HCT116 (cell line): ENCODE measurements around the gene FHIT.

Experiments
- CTCF ChIP-seq, 3 experiments: fragments of 200-600 bp in 1 of 3; sonication (generic) in 1 of 3; IDR thresholded peaks in 2 of 3; conservative IDR thresholded peaks in 1 of 3; 2 replicates each; pipeline ENCODE4 v1.5.1; 2012 to 2017; ENCODE audit warnings: low read depth in 2 of 3, low read length in 2 of 3, antibody characterized with exemption in 1 of 3, borderline replicate concordance in 1 of 3, control low read depth in 1 of 3, mild to moderate bottlenecking in 1 of 3, mixed read lengths in 1 of 3, mixed run types in 1 of 3, moderate library complexity in 1 of 3; ENCODE audit not compliant: insufficient read depth in 1 of 3
- EZH2phosphoT487 ChIP-seq: fragments of 200-600 bp; IDR thresholded peaks from 2 replicates; pipeline ENCODE4 v1.6.1; 2018; ENCODE audit warnings: antibody characterized with exemption, borderline replicate concordance
- JUND ChIP-seq: IDR thresholded peaks from 2 replicates; pipeline ENCODE4 v1.6.1; 2012
- MAX ChIP-seq: IDR thresholded peaks from 2 replicates; pipeline ENCODE4 v1.6.1; 2012
- POLR2A ChIP-seq: IDR thresholded peaks from 2 replicates; pipeline ENCODE4 v1.7.0; 2011; ENCODE audit warnings: borderline replicate concordance; ENCODE audit not compliant: insufficient read depth, insufficient read length; ENCODE audit errors: extremely low read depth
- POLR2AphosphoS5 ChIP-seq: IDR thresholded peaks from 2 replicates; pipeline ENCODE4 v1.6.1; 2011; ENCODE audit warnings: mild to moderate bottlenecking, low read depth, low read length, moderate library complexity
- RAD21 ChIP-seq: IDR thresholded peaks from 2 replicates; pipeline ENCODE4 v1.6.1; 2012; ENCODE audit warnings: low read depth, mild to moderate bottlenecking
- REST ChIP-seq: IDR thresholded peaks from 2 replicates; pipeline ENCODE4 v1.6.1; 2012; ENCODE audit warnings: low read depth
- SIN3A ChIP-seq: IDR thresholded peaks from 2 replicates; pipeline ENCODE4 v1.6.1; 2012; ENCODE audit warnings: low read depth
- SP1 ChIP-seq: IDR thresholded peaks from 2 replicates; pipeline ENCODE4 v1.6.1; 2012; ENCODE audit warnings: low read depth
- SRF ChIP-seq: IDR thresholded peaks from 2 replicates; pipeline ENCODE4 v1.6.1; 2012; ENCODE audit warnings: low read depth
- ZNF274 ChIP-seq: fragments of 200-500 bp; sonication (Bioruptor generic); IDR thresholded peaks from 2 replicates; pipeline ENCODE4 v1.6.1; 2014; ENCODE audit warnings: mild to moderate bottlenecking, low read depth, low read length, inconsistent platforms
- TF ChIP-seq, protein P1 (sequence below): IDR thresholded peaks from 2 replicates; pipeline ENCODE4 v1.6.1; 2012
- TF ChIP-seq, protein P2 (sequence below): IDR thresholded peaks from 2 replicates; pipeline ENCODE4 v1.6.1; 2011; ENCODE audit warnings: mild to moderate bottlenecking, low read length, moderate library complexity; ENCODE audit not compliant: insufficient replicate concordance; ENCODE audit errors: extremely low read depth

DNA sequence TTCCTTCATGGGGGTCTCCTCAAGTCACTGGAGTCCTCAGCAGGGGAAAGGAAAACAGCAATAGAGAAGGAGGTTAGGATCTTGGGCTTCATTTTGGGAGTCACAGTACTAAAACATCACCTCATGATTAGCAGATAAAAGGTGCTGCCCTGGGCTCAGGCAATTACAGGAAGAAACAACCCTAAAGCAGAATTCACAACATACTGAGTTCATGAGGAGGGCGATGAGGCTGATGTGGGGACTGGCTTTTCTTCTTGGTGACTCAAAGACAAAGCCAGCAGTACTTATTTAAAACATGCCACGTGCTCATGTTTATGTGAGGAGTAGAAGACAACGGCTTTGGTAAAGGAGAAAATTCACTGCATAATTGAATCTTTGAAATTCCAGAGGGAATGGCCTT, 1379.1 kb downstream of the FHIT start:
- TF ChIP-seq CTCF (IDR thresholded peaks at IDR 0.05 in 2 of 3, conservative IDR thresholded peaks at IDR 0.05 in 1 of 3; ENCODE audit: borderline replicate concordance in 1 of 3, insufficient read depth in 1 of 3, low read depth in 2 of 3, low read length in 2 of 3) (no peak), MAX (no peak), SIN3A (no peak), POLR2A (no peak), SRF (no peak), RAD21 (no peak), ZNF274 (no peak), REST (no peak), SP1 (no peak), EZH2phosphoT487 (no peak), POLR2AphosphoS5 (no peak), JUND (no peak)
- TF ChIP-seq, protein P1, sequence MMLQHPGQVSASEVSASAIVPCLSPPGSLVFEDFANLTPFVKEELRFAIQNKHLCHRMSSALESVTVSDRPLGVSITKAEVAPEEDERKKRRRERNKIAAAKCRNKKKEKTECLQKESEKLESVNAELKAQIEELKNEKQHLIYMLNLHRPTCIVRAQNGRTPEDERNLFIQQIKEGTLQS, result no peak
- TF ChIP-seq, protein P2, sequence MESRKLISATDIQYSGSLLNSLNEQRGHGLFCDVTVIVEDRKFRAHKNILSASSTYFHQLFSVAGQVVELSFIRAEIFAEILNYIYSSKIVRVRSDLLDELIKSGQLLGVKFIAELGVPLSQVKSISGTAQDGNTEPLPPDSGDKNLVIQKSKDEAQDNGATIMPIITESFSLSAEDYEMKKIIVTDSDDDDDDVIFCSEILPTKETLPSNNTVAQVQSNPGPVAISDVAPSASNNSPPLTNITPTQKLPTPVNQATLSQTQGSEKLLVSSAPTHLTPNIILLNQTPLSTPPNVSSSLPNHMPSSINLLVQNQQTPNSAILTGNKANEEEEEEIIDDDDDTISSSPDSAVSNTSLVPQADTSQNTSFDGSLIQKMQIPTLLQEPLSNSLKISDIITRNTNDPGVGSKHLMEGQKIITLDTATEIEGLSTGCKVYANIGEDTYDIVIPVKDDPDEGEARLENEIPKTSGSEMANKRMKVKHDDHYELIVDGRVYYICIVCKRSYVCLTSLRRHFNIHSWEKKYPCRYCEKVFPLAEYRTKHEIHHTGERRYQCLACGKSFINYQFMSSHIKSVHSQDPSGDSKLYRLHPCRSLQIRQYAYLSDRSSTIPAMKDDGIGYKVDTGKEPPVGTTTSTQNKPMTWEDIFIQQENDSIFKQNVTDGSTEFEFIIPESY, result no peak
